ENCODE data around the gene FAM89A.
"Not testable (repeated sequence)": the region's sequence is repeated elsewhere in the genome, so short reads cannot be mapped to it uniquely, and the experiment has no call there.

Gene FAM89A

DNA sequence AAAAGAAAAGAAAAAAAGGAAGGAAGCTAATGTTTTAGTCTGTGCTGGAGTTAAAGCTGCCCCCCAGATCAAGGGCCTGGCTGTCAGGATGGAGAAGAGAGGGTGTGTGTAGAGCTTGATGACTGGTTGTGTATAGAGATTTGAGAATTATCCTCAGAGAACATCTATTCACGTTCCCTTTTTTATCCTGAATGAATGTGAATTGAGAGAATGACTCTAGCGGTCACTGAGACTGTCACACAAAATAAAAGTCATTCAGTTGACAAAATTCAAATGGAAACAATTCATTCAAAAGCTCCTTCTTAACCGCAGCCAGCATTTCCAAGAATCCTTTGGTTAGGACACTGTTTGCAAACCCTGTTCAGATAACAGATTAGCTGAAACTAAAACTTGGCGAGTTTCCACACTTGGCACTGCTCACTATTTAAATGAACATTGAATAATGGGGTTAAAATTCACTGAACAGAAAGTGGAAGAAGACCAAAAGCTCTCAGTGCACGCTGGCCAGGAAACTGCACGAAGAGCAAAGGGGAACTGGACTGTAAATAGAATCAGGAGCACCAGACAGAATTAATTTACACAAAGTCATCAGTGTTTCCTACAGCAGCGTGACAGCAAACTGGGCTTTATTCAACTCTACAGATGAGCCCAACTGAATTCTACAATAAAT is 13.6 kb upstream of the FAM89A start:
- DNase-seq, result peak; percentile 9

DNA sequence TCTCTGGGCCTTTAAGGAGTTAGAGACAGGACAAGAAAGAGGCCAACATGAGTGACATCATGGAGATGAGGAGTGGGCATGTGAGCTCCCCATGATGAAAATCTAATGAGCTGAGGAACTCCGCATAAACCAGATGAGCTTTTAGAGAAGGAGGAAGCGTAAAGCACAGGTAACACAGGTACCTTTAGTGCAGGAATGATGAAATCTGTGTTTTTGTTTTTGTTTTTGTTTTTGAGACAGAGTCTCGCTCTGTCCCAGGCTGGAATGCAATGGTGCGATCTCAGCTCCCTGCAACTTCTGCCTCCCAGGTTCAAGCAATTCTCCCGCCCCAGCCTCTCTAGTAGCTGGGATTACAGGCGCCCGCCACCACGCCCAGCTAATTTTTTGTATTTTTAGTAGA is 12.7 kb upstream of the FAM89A start:
- no peak for DNase-seq

DNA sequence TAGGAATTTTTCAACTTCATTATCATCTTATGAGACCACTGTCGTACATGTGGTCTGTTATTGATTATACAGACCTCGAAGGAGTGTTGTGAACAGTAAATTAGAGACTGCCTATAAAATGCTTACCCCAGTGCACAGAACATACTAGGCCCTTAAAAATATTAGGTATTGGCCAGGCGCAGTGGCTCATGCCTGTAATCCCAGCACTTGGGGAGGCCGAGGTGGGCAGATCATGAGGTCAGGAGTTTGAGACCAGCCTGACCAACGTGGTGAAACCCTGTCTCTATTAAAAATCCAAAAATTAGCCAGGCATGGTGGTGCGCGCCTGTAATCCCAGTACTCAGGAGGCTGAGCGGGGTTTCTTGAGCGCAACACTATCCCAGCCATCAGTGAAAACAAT is 10.9 kb upstream of the FAM89A start:
- not testable (repeated sequence) for DNase-seq

DNA sequence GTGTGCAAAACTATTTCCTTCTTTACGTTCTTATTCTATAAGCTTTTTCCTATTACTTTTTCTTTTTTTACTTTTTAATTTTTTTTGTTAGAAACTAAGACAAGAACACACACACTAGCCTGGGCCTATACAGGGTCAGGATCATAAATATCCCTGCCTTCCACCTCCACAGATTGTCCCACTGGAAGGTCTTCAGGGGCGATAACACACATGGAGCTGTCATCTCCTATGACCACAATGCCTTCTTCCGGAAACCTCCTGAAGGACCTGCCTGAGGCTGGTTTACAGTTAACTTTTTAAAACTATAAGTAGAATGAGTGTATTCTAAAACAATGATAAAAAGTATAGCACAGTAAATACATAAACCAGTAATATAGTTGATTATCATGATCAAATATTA is 10.3 kb upstream of the FAM89A start:
- no peak for DNase-seq

DNA sequence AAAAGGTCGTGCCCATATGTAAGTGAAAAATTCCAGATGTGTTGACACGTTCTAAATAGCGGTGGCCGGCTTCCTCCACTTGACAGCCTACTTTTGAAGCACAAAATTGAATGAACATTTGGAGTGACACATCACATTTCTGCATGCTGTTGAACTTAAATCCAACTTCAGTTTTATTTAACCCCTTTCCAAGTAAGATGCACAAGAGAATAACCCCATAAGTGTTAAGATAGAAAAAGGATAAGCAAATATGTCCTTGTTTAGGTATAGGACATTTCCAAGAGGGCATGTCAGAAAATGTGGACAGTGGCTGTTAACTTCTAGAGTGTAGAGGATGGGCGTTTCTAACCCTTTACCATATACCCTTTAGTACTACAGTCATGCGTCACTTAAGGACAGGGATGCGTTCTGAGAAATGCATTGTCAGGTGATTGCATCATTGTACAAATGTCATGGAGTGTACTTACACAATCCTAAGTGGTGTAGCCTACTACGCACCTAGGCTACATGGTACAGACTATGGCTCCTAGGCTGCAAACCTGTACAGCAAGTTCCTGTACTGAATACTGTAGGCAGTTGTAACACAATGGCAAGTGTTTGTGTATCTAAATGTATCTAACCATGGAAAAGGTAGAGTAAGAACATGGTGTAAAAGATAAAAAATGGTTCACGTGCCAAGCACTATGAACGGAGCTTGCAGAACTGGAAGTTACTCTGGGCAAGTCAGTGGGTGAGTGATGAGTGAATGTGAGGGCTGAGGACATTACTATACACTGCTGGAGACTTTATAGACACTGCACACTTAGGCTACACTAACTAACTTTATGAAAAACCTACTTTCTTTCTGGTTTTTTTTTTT is 9.3 kb upstream of the FAM89A start:
- no peak for DNase-seq

DNA sequence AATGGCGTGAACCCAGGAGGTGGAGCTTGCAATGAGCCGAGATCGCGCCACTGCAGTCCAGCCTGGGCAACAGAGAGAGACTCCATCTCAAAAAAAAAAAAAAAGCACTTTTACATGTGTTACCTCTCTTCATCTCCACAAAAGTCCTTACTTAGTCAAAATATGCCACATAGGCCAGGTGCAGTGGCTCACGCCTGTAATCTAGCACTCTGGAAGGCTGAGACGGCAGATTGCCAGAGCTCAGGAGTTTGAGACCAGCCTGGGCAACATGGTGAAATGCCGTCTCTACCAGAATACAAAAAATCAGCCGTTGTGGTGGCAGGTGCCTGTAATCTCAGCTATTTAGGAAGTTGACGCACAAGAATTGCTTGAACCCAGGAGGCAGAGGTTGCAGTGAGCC is 8.4 kb upstream of the FAM89A start:
- not testable (repeated sequence) for DNase-seq

DNA sequence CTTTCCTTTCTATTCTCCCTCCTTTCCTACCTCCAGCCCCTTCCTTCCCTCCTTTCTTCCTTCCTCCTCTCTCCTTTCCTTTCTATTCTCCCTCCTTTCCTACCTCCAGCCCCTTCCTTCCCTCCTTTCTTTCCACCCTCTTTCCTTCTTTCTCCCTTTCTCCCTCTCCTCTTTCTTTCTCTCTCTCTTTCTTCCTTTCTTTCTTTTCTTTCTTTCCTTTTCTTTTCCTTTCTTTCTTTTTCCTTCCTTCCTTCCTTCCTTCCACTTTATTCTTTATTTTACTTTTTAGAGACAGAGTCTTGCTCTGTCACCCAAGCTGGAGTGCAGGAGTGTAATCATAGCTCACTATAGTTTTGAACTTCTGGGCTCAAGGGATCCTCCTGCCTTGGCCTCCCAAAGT is 7.5 kb upstream of the FAM89A start:
- DNase-seq, result not testable (repeated sequence)

DNA sequence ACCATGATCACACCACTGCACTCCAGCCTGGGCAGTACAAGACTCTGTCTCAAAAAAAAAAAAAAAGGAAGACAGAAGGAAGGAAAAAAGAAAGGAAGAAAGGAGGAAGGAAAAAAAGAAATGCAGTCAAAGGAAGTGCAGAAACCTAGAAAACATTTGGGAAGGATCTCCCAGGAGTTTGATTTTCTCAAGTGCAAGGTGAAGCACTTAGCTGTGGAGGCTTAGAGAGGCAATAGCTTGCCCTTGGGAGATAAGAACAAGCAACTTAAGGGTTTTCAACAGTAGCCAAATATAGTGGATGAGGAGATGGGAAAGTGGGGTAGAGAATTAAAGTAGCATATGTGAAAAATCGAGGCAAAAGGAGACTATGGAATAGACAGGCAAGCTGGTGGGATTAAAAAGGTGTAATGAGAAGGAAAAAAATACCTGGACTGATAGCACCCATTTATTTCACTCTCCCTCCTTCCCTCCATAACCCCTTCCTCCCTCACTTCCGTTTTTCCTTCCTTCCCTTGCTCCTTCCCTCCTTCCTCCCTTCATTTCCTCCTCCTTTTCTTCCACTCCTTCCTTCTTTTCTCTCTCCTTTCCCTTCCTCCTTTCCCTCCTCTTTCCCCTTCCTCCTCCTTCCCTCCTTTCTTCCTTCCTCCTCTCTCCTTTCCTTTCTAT is 6.8 kb upstream of the FAM89A start:
- DNase-seq, result no peak

DNA sequence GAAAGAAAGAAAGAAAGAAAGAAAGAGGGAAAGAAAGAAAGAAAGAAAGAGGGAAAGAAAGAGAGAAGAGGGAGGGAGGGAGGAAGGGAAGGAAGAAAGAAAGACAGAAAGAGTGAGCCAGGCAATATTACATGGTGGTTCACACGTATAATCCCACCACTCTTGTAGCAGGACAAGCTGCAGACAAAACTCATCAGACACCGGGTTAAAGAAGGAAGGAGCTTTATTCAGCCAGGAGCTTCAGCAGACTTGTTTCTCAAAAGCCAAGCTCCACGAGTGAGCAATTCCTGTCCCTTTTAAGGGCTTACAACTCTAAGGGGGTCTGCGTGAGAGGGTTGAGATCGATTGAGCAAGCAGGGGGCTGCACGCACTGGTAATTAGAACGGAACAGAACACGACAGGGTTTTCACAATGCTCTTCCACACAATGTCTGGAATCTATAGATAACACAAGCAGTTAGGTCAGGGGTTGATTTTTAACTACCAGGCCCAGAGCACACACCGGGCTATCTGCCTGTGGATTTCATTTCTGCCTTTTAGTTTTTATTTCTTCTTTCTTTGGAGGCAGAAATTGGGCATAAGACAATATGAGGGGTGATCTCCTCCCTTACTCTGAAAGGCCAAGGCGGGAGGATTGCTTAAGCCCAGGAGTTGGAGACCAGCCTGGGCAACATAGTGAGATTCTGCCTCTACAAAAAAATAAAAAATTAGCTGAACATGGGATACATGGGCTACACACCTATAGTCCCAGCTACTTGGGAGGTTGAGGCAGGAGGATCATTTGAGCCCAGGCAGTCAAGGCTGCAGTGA is 6.1 kb upstream of the FAM89A start:
- not testable (repeated sequence) for DNase-seq

DNA sequence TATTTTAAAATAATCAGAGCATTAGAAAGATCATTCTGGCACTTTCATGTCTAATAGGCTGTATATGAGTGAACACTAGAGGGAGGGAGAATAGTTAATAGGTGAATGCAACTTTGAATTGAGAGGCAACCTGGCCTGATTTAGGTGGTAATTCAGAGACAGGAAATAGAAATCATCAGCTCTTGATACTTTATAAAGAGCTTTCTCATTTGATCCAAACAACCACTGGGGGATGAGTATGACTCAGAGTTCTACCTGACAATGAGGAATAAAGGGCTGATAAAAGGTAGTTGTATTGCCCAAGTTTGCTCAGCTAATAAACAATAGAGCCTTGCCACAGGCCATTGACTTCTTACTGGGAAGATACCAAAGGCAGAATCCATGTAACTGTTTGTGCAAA is 5.2 kb upstream of the FAM89A start:
- no peak for DNase-seq

DNA sequence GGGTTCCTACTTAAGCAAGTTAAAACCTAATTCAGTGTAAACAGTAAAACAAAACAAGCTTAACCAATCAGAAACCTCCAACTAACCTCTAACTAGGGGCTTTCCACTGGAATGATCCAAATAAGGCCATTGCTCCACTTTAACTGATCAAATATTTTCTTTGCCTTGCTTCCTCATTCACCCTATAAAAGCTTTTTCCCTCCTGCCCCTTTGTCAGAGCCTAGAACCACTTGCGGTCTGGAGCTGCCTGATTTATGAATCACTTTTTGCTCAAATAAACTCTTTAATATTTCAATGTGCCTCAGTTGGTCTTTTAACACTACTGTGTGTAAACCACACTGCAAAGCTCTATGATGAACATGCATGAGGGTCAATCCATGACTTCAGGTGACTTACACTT is 4.5 kb upstream of the FAM89A start:
- DNase-seq, result no peak

DNA sequence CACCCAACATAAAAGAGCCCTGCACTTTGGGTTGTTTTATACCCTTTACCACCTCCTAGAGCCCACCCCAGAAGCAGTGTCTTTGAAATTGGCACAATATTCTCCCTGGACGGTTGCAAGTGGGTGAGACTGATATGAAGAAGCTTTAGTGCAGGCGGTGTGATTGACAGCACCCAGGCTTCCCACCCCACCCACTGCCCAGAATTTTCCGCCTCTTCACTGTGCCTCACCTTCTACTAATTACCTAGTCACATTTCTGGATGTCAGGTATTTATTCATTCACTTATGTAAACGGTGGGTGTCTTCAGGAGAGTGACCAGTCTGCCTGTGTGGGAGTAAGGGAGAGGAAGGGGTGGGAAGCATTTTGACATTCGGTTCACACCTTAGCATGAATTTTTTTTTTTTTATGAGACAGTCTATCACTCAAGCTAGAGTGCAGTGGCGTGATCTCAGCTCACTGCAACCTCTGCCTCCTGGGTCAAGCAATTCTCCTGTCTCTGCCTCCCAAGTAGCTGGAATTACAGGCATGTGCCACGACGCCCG is 1.7 kb upstream of the FAM89A start:
- DNase-seq, result no peak

DNA sequence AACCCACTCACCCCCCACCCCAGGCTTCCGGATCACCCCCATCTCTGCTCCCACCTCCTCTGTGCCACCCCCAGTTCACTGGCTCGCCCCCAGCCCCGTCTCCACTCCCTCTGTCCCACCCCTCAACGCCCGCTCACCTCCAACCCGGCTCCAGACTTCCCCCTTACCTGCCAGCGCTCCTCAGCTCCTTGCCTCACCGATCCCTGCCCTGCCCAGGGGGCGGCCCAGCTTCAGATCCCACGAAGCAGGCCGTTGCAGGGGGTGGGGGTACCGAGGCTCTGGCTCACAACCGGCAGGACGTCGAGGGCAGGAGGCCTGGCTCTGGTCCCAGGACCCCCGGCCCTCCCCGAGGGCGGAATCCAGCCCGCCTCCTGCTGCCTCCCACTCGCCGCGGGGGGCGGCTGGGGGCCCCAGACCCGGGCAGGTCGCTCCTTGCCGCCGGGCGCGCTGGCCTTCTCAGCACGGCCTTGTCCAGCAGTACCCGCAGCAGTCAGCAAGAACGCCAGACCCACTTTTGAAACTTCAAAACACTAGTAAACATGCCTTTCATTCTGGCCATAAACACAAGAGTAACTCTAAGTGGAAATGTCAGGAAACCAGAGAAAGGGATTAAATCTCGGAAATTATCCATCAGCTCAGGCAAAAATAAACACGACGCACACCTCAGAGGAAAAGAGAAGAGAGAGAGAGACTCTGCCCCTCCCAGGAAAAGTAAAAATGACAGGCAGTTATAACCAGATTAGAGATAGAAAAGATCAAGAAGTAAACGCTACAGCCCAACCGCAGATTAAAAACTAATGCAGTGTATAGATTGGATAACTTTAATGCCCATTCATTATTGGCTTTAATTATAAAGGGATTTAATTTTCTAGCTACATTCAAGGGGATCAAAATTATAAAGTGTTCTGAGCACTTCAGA is 1.0 kb upstream of the FAM89A start:
- no peak for DNase-seq

DNA sequence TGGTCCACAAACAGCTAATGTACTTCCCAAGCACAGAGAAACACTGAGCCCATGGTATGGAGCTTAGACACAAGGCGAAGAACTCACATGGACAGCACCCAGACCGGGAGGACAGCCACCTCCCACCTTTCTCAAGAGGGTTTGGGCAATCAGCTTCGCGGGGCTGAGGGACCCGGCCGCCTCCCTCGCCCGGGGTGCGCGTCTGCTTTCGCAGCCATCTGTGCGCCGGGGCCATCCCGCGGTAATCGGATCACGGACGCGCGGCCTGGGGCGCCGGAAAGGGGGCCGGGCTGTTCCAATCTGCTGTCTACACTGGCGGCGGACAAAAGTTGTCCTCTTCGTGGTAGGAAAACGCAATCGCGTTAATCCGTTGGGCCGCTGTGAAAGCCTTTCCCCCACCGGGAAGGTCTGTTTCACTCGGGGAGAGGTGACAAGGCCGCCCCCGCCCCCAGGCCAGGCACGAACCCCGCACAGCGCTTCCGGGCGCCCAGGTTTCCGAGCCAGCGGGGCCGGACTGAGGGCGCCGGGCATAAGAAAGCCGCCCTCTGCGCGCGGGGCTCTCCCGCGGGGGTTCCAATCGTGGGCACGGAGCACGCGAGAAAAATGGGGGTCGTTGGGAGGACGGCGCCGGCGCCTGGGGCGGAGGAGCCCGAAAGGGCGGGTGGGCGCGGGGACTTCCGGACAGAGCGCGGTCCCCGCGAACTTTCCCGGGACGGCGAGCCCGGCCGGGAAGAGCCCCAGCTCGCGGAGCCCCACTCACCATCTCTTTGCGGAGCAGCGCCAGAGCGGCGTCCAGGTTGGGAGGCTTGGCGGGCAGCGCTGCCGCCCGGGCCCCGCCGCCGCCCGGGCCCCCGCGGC is 664 bp downstream of the FAM89A start:
- no peak for DNase-seq

DNA sequence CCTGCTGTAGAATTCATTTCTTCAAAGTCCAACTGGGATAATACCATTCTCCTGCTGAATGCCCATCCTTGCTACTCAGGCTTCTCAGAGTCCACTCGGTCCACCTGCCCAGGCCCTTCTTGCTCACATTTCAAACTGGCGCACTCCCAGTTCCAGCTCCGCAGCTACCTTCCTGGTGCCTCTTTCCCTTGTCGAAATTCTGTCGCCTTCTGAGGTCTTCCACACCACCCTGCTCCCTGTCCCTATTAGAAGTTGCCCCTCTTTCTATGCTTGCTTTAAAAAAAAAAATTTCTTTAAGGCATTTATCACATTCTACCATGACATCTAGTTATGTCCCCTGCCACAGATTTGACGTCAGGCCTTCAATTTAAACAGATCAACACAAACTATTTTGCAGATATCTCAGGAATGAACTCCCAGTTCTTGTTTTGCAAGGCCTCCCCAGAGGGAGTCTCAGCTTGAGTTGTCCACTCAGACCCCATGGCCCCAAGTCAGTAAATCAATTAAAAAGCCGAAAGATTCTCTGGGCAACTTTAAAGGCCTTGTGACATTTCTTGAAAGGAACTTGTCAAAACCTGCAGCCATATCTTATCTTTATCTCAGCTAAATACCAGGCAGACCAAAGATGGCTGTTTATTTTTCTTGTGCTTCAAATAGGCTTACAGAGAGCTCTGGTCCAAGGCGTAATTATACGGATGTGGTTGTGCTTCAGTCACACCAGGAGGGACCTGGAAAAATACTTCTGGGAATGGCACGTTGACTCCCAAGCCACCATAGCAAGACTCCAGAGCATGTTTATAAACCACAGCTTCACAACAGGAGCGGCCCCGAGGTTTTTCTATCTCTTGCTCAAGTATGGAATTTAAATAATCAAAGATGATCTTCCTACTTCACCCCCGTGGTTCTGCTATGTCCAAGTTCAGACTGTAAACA is 2.2 kb downstream of the FAM89A start:
- no peak for DNase-seq

DNA sequence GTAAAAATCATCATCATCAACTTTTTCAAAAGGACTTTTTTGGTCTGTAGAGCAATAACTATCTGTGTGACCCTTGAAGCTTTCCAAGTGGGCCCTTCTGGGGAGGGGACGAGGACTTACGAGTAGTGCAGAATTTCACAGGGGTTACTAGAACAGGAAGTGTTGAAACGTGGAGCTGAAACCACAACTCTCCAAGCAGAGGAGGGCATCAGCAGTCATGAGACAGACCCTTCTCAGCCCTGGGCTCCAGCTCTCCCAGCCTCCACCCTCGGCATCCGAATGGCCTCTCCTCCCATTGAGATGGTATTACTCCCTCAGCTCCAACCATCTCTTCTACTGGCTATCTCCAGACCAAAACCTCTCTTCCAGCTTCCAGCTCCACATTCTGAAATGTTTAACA is 3.6 kb downstream of the FAM89A start:
- no peak for DNase-seq

DNA sequence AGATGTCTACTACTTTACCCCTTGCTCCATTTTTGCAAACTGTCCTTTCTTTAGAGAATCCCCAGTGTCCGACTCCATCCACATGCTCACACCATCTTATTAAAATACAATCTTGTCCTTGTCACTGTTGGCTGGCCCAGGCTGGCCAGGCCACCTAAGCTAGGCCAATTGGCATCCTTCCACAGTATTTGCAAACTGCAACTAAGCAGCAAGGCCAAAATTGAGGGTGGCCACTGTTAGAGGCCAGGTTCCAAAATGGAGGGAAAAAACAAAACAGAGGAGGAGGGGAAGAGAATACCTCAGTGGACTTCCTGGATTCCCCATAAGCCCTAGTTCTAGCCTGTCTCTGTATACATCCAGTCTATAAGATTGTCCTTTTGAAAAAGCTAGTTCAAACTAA is 4.3 kb downstream of the FAM89A start:
- no peak for DNase-seq

DNA sequence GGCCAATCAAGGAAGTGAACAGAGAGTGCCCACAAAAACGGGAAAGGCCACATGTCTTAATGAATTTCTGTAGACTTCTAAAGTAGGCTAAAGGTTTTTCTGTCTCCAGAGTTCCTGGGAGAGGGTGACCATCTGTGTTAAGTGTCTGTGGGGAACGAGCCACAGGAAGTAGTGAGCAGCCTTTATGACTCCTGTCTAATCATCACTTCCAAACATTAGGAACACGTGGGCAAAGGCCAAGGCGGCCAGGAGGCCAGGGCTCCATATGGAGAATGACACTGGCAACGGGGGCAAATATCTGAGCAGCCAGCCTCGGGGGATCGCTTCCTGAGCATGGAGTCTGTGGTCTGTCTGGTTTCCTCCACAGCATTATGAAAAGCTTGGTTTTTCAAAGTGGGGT is 7.1 kb downstream of the FAM89A start:
- DNase-seq, result no peak

DNA sequence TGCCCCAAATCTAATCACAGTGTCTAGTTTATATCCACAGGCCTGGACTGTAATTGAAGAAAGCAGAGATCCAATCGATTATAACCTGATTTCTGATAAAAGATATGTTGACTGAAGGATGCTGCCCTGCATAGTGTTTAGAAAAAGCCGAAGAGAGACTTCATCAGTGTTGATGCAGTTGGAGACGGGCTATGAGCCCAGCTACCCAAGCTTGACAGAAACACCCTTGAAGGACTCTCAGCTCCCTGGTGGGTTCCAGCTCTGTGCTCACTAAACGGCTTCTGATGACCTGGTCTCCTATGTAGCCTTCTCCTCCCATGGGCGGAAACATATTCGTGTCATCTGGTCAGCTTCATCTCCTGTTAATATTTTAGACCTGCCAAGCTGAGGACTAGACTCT is 10.2 kb downstream of the FAM89A start:
- no peak for DNase-seq

DNA sequence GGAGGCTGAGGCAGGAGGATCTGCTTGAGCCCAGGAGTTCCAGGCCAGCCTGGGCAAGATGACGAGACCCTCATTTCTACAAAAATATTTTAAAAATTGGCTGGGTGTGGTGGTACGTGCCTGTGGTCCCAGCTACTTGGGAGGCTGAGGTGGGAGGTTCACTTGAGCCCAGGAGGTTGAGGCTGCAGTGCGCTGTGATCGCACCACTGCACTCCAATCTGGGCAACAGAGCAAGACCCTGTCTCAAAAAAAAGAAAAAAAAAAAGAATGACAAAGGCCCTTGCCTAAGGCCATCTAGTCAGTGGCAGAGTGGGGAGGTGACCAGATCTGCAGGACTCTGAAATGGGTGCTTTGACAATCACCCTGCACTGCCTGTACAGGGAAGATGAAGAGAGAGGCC is 10.8 kb downstream of the FAM89A start:
- not testable (repeated sequence) for DNase-seq
